KMS-11 (cell line): Measurements from ENCODE around the gene RPRD1A.

ENCODE experiments used
- H2AFZ ChIP-seq: fragments of 200-600 bp; sonication (generic); 2 replicates; pipeline ENCODE4 v1.6.1; 2016; ENCODE audit warnings: antibody characterized with exemption, mixed run types, low read depth
- H3K27ac ChIP-seq: fragments of 200-600 bp; sonication (generic); 2 replicates; pipeline ENCODE4 v1.6.1; 2016; ENCODE audit warnings: mild to moderate bottlenecking, mixed run types
- H3K27me3 ChIP-seq: fragments of 200-600 bp; sonication (generic); 2 replicates; pipeline ENCODE4 v1.6.1; 2017; ENCODE audit warnings: mild to moderate bottlenecking, low read depth, mixed run types, moderate library complexity; ENCODE audit not compliant: insufficient read depth
- H3K36me3 ChIP-seq: fragments of 200-600 bp; sonication (generic); 2 replicates; pipeline ENCODE4 v1.6.1; 2017; ENCODE audit warnings: mild to moderate bottlenecking, mixed run types; ENCODE audit not compliant: insufficient read depth
- H3K4me1 ChIP-seq: fragments of 200-600 bp; sonication (generic); 2 replicates; pipeline ENCODE4 v1.6.1; 2016; ENCODE audit warnings: mild to moderate bottlenecking, low read depth, mixed run types; ENCODE audit not compliant: poor library complexity, severe bottlenecking
- H3K4me2 ChIP-seq: fragments of 200-600 bp; sonication (generic); 2 replicates; pipeline ENCODE4 v1.7.0; 2016; ENCODE audit warnings: mild to moderate bottlenecking, mixed run types
- H3K4me3 ChIP-seq: fragments of 200-600 bp; sonication (generic); IDR thresholded peaks from 2 replicates; pipeline ENCODE4 v1.6.1; 2017; ENCODE audit warnings: low read depth, low read length, mixed read lengths; ENCODE audit not compliant: insufficient read depth
- H3K79me2 ChIP-seq: fragments of 200-600 bp; sonication (generic); 2 replicates; pipeline ENCODE4 v1.6.1; 2016; ENCODE audit warnings: low read depth, mixed run types; ENCODE audit not compliant: insufficient read depth
- H3K9ac ChIP-seq: fragments of 200-600 bp; sonication (generic); 2 replicates; pipeline ENCODE4 v1.6.1; 2016; ENCODE audit warnings: mild to moderate bottlenecking, mixed run types
- H4K20me1 ChIP-seq: fragments of 200-600 bp; sonication (generic); 2 replicates; pipeline ENCODE4 v1.6.1; 2016; ENCODE audit warnings: mild to moderate bottlenecking, mixed run types; ENCODE audit not compliant: insufficient read depth
- CTCF ChIP-seq: fragments of 200-600 bp; sonication (generic); conservative IDR thresholded peaks from 2 replicates; pipeline ENCODE4 v1.6.1; 2017; ENCODE audit warnings: low read depth, mild to moderate bottlenecking, antibody characterized with exemption, low read length, moderate library complexity, mixed read lengths

The RPRD1A gene

GRCh38 chr18:36112302-36112701 is 44.9 kb upstream of the RPRD1A start:
- Histone ChIP-seq H3K4me2 (no peak overlapping the region), H3K27ac (no peak overlapping the region), H3K36me3 (peaks cover 7% of the 10 kb centered on the region; the same call in 1 of the 2 replicates), H3K79me2 (no peaks in the 10 kb centered on the region), H2AFZ (no peak overlapping the region), H4K20me1 (no peaks in the 10 kb centered on the region), H3K9ac (no peak overlapping the region), H3K27me3 (no peaks in the 10 kb centered on the region), H3K4me3 (no peak overlapping the region), H3K4me1 (no peaks in the 10 kb centered on the region)
- no peak for TF ChIP-seq CTCF

- no peak for TF ChIP-seq CTCF
- peaks cover 7% of the 10 kb centered on the region; the same call in 1 of the 2 replicates for H3K36me3 ChIP-seq
Observed at GRCh38 chr18:36109737-36110136, 42.4 kb upstream of the RPRD1A start.

GRCh38 chr18:36108601-36109000 is 41.2 kb upstream of the RPRD1A start:
- Histone ChIP-seq H3K4me1 (no peaks in the 10 kb centered on the region), H3K27me3 (no peaks in the 10 kb centered on the region), H4K20me1 (no peaks in the 10 kb centered on the region), H3K4me3 (no peak overlapping the region), H3K4me2 (no peak overlapping the region), H3K79me2 (no peaks in the 10 kb centered on the region), H3K36me3 (peaks cover 7% of the 10 kb centered on the region; the same call in 1 of the 2 replicates), H3K27ac (no peak overlapping the region), H3K9ac (no peak overlapping the region), H2AFZ (no peak overlapping the region)
- no peak for TF ChIP-seq CTCF

More at GRCh38 chr18:36109737-36110136, 42.4 kb upstream of the RPRD1A start:
- H3K27ac ChIP-seq, result no peak overlapping the region
- no peak overlapping the region for H2AFZ ChIP-seq
- H3K4me1 ChIP-seq, result no peaks in the 10 kb centered on the region
- H3K27me3 ChIP-seq, result no peaks in the 10 kb centered on the region
- no peaks in the 10 kb centered on the region for H3K79me2 ChIP-seq
- H3K9ac ChIP-seq, result no peak overlapping the region
- no peak overlapping the region for H3K4me3 ChIP-seq
- no peak overlapping the region for H3K4me2 ChIP-seq
- no peaks in the 10 kb centered on the region for H4K20me1 ChIP-seq

- Histone ChIP-seq H3K27ac (no peak overlapping the region), H3K4me1 (peaks cover 1% of the 10 kb centered on the region), H3K4me3 (no peak overlapping the region), H4K20me1 (no peaks in the 10 kb centered on the region), H3K27me3 (no peaks in the 10 kb centered on the region), H3K36me3 (peaks cover 7% of the 10 kb centered on the region; the same call in 1 of the 2 replicates), H3K4me2 (no peak overlapping the region), H3K9ac (no peak overlapping the region), H2AFZ (no peak overlapping the region), H3K79me2 (no peaks in the 10 kb centered on the region)
- no peak for TF ChIP-seq CTCF
Observed at GRCh38 chr18:36108196-36108595, 40.8 kb upstream of the RPRD1A start.

- no peak overlapping the region for H2AFZ ChIP-seq
- H3K4me2 ChIP-seq, result no peak overlapping the region
- TF ChIP-seq CTCF, result no peak
- no peak overlapping the region for H3K9ac ChIP-seq
- H3K36me3 ChIP-seq, result peaks cover 7% of the 10 kb centered on the region; the same call in 1 of the 2 replicates
- no peaks in the 10 kb centered on the region for H3K27me3 ChIP-seq
- no peak overlapping the region for H3K4me3 ChIP-seq
- no peaks in the 10 kb centered on the region for H4K20me1 ChIP-seq
- H3K27ac ChIP-seq, result no peak overlapping the region
- no peaks in the 10 kb centered on the region for H3K79me2 ChIP-seq
- H3K4me1 ChIP-seq, result peaks cover 5% of the 10 kb centered on the region
Observed at GRCh38 chr18:36107477-36107876, 40.1 kb upstream of the RPRD1A start.
